CD4-positive, alpha-beta T cell treated with Interleukin-17A for 1 hour (primary cell): ENCODE measurements around the gene SLC43A3.

ENCODE experiments used
- DNase-seq: peaks from one replicate; pipeline ENCODE4 v3.0.0-alpha.2; 2020

SLC43A3 gene

DNA sequence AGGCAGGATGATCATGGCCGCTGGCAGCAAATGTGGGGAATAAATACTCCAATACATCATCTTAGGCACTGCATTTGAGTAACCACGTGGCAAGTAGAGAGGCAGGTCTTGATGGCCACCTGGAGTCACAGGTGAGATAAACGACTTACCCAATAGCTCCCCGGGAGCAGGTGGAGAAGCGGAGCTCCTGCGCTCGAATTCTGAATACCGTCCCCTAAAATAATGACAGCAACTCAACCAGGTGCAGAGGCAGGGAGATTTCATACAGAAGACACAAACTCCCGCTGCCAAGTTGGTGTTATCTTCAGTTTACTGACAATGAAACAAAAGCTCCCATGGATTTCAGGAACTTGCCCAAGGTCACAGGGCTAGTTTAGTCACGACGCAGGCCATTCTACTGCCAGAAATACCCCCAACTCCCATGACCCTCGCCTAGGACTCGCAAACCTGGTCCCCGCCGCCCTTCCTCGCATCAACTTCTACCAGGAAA is 437 bp downstream of the SLC43A3 start:
- DNase-seq = no peak

DNA sequence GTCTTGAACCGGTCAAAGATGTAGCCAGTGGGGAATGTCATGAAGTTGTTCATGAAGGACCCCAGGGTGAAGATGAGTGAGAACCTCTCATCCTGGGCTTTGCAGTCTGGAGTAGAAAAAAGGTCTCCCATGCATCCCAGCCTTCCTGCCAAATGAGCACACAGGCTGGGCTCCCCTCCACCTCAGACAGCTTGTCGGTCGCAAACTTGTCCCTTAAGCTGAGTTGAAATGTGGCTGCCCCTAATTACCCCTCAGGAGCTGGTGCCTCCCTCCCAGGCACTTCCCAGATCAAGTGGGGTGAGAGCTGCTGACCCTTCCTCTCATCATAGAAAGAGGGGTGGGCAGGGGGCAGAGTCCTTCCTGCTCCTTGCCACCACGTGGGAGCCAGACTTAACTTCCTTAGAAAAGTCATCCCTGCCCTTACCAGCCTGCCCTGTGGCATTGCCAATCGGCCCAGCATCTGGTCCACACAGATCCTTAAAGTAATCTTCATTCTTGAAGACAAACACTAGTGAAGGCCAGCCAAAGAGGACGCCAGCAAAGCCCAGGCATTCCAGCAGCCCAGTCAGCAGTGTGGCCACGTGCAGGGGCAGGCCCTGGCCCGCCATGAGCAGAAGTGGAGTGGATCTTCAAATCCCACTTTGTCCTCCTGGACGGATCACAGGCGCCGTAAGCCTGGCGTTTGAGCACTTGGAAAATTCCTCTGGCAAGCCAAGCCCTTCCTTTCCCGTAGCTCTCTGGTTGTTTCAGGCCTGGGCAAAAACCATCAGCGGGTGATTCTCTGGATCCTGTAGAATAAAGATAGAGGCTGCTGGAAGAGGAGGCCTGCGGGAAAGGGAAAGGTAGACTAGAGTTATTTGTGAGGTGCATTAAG is 1.1 kb downstream of the SLC43A3 start:
- DNase-seq = no peak

- DNase-seq = peak; percentile 86
Measured at GRCh38 chr11:57424792-57425564, 1.9 kb downstream of the SLC43A3 start.

DNA sequence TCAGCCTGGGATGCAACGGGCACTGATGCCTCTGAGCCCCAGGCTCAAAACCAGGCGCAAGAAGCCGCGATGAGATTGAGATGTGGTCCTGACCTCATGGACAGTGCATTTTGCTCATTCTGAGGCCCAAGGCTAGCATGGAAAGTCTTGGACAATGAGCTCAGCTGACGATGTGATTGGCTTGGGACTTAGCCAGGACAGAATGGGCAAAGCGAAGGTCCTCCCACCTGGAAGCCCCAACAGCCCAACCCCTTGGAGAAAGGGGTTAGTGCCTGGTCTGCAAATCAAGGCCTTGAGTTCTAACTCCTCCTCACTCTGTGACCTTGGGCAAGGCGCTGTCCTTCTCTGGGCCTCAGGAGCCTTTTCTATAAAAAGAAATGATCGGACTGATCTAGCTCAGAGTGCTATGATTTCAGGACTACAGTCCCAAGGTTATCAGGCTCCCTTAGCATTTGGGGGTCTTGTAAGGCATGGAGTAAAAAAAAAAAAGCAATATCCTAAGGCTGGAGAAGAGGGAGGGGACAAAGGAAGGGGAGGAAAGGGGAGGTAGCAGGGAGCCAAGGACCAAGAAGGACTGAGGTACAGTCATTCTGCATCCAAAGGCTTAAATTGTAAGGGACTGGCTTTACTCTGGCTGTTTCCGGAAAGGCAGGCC is 2.7 kb downstream of the SLC43A3 start:
- no peak for DNase-seq

- DNase-seq = no peak
Measured at GRCh38 chr11:57422669-57423068, 4.3 kb downstream of the SLC43A3 start.

- peak; percentile 22 for DNase-seq
Measured at GRCh38 chr11:57421805-57422204, 5.1 kb downstream of the SLC43A3 start.

GRCh38 chr11:57421066-57421465 is 5.9 kb downstream of the SLC43A3 start:
- DNase-seq = no peak

GRCh38 chr11:57419146-57419545 is 7.8 kb downstream of the SLC43A3 start:
- DNase-seq = no peak

- DNase-seq = no peak
Measured at GRCh38 chr11:57418131-57418530, 8.8 kb downstream of the SLC43A3 start.

GRCh38 chr11:57417056-57417455 is 9.9 kb downstream of the SLC43A3 start:
- DNase-seq = no peak

GRCh38 chr11:57416436-57416835 is 10.5 kb downstream of the SLC43A3 start:
- no peak for DNase-seq

DNA sequence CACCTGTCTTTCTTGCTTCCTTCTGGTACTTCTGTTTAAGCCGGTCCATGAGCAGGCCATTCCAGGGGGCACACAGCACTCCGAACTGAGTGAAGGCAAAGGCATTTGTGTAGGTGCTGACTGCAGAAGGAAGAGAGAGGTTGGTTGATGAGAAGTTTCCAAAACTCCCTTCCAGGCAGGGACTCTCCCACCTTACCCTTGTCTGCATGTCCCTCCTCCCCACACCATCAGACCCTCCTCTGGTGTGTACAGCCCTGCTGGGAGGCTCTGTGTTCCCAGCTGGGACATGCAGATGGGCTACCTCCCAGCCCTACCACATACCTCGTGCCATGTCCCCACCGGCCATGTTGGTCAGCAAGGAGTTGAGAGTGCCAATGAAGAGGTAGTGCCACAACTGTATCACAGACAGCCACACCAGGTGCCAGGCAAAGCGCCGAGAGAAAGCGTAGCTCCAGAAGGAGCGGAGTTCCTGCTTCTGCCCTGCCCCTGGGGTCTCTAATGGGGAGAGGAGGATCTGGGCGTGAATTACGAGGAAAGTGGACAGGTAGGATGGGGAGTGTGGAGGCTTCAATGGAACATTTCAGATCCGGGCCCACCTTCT is 12.2 kb downstream of the SLC43A3 start:
- no peak for DNase-seq

DNA sequence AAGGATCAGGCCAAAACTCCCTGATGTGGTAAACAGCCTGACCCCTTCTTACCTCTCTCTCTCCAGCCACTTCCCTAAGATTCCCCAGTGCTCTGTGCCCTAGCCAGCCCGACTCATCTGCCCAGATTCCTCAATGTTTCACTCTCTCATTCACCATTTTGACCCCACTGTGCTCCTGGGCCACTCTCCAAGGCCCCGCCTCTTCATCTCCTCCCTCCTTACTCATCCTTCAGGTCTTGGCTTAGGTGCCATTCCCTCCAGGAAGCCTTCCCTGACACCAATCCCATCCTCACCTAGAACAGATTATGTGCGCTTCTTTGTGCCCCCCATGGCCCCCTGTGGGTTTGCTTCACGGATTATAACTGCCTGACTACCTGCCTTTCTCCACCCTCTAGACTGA is 13.2 kb downstream of the SLC43A3 start:
- no peak for DNase-seq

GRCh38 chr11:57410287-57410686 is 16.6 kb downstream of the SLC43A3 start:
- no peak for DNase-seq

GRCh38 chr11:57409321-57410100 is 17.4 kb downstream of the SLC43A3 start:
- no peak for DNase-seq

GRCh38 chr11:57408771-57409170 is 18.1 kb downstream of the SLC43A3 start:
- no peak for DNase-seq

- no peak for DNase-seq
Measured at GRCh38 chr11:57407941-57408475, 18.9 kb downstream of the SLC43A3 start.

DNA sequence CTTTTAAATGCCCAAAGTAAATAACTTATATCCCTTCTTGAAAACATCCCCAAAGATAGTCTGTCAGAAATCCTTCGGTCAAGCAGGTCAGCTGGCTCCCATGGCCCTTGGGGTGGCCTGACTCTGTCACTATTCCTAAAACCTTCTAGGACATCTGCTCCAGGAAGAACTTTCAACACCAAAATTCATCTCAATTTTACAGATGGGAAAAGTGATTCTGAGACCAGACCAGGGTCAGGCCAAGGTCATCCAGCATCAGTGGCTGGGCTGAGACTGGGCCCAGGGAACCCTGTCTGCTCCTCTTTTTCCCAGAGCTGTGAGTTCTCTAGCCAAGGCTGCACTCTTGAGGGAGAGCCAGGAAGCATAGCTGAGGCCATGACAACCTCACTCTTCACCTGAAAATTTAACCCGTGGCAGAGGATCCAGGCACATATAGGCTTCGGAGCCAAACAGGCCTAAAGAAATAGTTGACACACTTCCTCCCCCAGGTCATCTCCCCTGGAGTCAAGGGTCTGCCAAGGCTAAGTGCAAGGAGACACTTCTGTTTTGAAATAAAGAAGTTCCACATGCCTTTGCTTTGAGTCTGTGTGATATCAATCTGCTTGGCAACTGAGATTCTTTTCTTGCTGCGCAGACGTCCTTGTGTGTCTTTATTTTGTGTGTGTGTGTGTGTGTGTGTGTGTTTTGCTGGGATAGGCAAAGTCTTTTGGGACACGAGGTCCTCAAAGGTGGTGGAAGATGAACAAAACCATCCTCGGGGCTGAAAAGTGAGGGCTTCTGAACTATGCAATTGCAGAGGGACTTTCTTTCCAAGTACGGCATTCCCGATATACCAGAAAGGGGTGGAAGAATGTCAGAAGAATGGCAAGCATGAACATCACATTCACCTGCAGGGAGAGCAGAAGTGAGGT is 19.7 kb downstream of the SLC43A3 start:
- no peak for DNase-seq

- DNase-seq = no peak
Measured at GRCh38 chr11:57406337-57406904, 20.5 kb downstream of the SLC43A3 start.

- DNase-seq = no peak
Measured at GRCh38 chr11:57405271-57405860, 21.6 kb downstream of the SLC43A3 start.
